WERI-Rb-1 (cell line): ENCODE data around the gene MAD1L1.

Experiments used
- DNase-seq: peaks from one replicate; pipeline ENCODE4 v3.0.0-alpha.2; 2020
- H3K27ac ChIP-seq: fragments of 250-450 bp; sonication (Bioruptor Pico); 2 replicates; pipeline ENCODE4 v1.5.1; 2020; ENCODE audit warnings: mild to moderate bottlenecking, moderate library complexity
- H3K27me3 ChIP-seq: fragments of 250-450 bp; sonication (Bioruptor Pico); 2 replicates; pipeline ENCODE4 v1.5.1; 2021; ENCODE audit warnings: mild to moderate bottlenecking, low read depth, moderate library complexity; ENCODE audit not compliant: insufficient read depth, severe bottlenecking
- H3K36me3 ChIP-seq: fragments of 250-450 bp; sonication (Bioruptor Pico); 2 replicates; pipeline ENCODE4 v1.5.1; 2020; ENCODE audit warnings: mild to moderate bottlenecking, moderate library complexity
- H3K4me3 ChIP-seq: 2 replicates; pipeline ENCODE4 v1.5.1; 2011; ENCODE audit warnings: low read depth, mild to moderate bottlenecking, control low read depth, low read length
- H3K9me3 ChIP-seq: fragments of 250-450 bp; sonication (Bioruptor Pico); 2 replicates; pipeline ENCODE4 v1.5.1; 2021; ENCODE audit warnings: mild to moderate bottlenecking, moderate library complexity; ENCODE audit not compliant: severe bottlenecking
- CTCF ChIP-seq: IDR thresholded peaks from 2 replicates; pipeline ENCODE4 v1.5.1; 2011; ENCODE audit warnings: low read depth, mild to moderate bottlenecking, control low read depth, inconsistent platforms, low read length

Gene MAD1L1

DNA sequence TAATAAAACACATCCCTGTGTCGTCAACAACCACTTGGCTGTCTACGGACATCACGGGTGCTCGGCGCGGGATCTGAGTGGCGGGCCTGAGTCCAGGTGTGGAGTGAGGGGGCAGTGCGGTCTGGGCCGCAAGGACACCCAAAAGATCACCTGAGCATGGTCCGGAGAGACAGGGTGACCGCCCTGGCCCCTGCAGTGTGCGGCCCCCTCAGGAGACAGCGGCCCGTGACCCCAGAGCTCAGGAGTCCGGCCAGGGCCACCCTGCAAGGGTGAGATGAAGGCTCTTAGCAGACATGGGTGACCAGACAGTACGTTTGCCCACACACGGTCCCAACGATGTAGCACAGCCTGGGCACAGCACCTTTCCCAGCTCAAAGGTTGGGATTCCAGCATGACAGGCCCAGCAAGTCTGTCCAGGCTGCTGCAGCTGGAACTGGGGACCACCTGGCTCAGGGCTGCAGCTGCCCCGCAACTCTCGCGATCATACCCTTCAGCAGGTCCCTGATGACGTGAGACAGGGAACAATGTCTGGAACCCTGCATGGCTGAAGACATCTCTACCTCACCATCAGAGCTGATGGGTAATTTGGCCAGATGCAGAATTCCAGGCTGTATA is 324.9 kb downstream of the MAD1L1 start:
- Histone ChIP-seq H3K9me3 (no peaks in the 10 kb centered on the region), H3K27ac (no peak overlapping the region), H3K36me3 (no peaks in the 10 kb centered on the region), H3K27me3 (no peaks in the 10 kb centered on the region), H3K4me3 (no peak overlapping the region)
- DNase-seq = no peak
- no peak for TF ChIP-seq CTCF

- H3K36me3 ChIP-seq = no peaks in the 10 kb centered on the region
- no peak for TF ChIP-seq CTCF
- H3K27ac ChIP-seq = no peak overlapping the region
- no peaks in the 10 kb centered on the region for H3K9me3 ChIP-seq
- no peak for DNase-seq
- H3K27me3 ChIP-seq = no peaks in the 10 kb centered on the region
- no peak overlapping the region for H3K4me3 ChIP-seq
Measured at GRCh38 chr7:1906988-1907745, 325.6 kb downstream of the MAD1L1 start.

DNA sequence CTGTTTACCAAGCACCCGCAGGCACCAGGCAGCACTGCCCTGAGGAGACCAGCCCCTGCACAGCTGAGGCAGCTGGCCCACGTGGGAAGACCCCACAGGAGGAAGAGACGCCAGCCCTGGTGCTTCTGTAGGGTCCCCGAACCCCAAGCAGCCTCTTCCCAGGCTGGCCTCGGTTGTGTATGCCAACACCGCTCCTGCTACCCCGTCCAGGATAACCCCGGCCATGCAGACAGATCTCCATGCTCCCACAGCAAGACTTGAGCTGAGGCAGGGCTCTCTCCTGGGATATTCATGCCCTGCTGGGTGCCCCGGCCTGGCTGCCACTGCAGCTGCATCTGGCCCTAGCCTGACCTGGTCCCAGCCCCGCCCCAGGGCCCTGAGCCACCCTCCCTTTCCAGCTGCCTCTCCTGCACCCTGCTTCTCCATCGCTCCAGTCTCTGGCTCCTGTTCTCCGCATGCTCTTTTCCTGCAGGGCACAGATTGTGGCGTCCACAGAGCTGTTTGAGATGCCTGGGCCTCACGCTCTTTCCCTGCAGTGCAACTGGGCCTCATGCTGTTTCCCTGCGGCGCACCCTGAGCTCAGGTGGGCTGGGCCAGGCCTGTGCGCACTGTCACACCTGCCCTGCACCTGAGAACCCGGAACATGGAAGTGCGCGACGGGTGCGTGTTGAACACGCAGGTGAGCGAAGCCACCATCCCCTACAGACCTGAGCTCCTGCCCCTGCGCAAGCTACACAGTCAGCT is 326.5 kb downstream of the MAD1L1 start:
- no peak for DNase-seq
- no peaks in the 10 kb centered on the region for H3K27me3 ChIP-seq
- no peak overlapping the region for H3K27ac ChIP-seq
- no peak overlapping the region for H3K4me3 ChIP-seq
- no peaks in the 10 kb centered on the region for H3K9me3 ChIP-seq
- no peaks in the 10 kb centered on the region for H3K36me3 ChIP-seq
- no peak for TF ChIP-seq CTCF

- no peaks in the 10 kb centered on the region for H3K9me3 ChIP-seq
- no peak for TF ChIP-seq CTCF
- DNase-seq = no peak
- peaks cover 7% of the 10 kb centered on the region for H3K36me3 ChIP-seq
- no peak overlapping the region for H3K4me3 ChIP-seq
- no peak overlapping the region for H3K27ac ChIP-seq
- no peaks in the 10 kb centered on the region for H3K27me3 ChIP-seq
Measured at GRCh38 chr7:1902231-1902855, 330.4 kb downstream of the MAD1L1 start.

DNA sequence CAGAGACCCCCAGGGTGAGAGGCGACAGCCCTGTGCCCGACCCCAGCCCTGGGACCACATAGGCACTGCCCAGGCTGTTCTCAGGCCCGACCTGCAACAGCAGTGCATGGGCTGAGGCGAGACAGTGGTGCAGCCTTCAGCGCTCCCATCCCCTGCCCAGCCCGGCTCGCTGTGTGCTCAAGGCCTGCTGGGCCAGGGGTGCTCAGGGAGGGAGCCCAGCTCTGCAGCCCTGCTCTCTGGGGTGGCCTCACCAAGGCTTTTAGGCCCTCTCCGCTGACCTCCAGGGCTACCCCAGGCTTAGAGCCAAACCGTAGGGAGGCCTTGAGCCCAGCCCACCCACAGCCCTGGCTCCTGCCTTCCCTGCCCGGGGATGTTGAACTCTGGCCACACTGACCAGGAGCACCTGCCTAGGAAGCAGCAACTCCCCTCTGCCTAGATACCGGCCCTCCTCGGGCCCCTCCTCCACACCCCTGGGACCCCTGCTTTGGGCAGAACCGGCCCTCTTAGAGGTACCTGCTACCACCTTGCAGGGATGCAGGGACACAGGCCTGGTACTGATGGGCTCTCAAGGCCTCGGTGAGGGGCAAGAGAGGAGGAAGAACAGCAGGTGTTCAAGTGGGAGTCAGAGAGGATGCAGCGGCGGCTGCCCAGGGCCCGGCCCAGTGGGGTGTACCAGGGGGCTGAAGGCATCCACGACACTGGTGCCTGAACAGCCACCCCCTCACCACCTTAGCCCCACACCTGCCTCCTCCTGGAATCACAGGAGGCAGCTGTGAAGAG is 331.1 kb downstream of the MAD1L1 start:
- H3K36me3 ChIP-seq = peaks cover 13% of the 10 kb centered on the region
- no peak for DNase-seq
- H3K4me3 ChIP-seq = no peak overlapping the region
- H3K9me3 ChIP-seq = no peaks in the 10 kb centered on the region
- H3K27ac ChIP-seq = no peak overlapping the region
- no peak for TF ChIP-seq CTCF
- no peaks in the 10 kb centered on the region for H3K27me3 ChIP-seq
